Hematopoietic multipotent progenitor cell treated with erythropoietin and hydrocortisone succinate and interleukin-3 and kit ligand, for 6 days (in vitro differentiated cells): ENCODE measurements around the gene CATSPER4.
A peak's percentile ranks its signal among the peaks of the same experiment; 100 is the strongest.
"Not testable (repeated sequence)": the region's sequence is repeated elsewhere in the genome, so short reads cannot be mapped to it uniquely, and the experiment has no call there.

Experiments used
- DNase-seq: peaks from one replicate; pipeline ENCODE4 v3.0.0-alpha.2; 2015

The CATSPER4 gene

DNA sequence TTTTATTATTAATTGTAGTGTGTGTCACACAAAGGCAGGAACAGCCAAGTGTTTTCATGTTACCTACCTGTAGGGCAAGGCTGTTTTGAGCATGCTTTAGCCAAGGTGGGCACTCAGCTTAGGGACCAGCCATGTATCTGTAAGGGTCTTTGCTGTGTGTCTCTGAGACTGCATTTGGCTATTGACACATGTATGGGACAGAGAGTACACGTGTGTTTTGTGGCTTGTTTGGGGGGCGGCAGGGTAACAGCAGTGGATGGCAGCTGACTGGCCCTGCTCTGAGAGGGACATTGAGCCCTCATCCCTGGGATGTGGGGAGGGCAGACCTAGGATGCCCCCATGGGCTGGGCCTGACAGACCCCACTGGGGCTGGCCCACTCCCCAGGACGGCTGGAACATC, 6.9 kb downstream of the CATSPER4 start:
- no peak for DNase-seq

DNA sequence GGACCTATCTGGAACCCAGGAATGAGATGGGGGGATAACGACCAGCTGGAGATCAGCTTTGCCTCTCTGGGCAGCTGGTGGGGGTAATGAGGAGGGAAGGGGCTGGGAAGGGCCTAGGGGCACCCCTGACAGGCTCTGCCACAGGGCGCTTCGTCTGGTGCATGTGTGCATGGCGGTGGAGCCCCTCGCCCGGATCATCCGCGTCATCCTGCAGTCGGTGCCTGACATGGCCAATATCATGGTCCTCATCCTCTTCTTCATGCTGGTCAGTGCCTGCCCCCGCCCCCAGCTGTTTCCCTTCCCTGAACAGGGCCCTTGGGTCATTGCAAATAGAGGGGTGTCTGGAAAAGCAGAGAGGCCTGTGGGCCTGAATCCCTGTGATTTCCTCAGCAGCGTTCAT, 7.4 kb downstream of the CATSPER4 start:
- DNase-seq, result no peak

DNA sequence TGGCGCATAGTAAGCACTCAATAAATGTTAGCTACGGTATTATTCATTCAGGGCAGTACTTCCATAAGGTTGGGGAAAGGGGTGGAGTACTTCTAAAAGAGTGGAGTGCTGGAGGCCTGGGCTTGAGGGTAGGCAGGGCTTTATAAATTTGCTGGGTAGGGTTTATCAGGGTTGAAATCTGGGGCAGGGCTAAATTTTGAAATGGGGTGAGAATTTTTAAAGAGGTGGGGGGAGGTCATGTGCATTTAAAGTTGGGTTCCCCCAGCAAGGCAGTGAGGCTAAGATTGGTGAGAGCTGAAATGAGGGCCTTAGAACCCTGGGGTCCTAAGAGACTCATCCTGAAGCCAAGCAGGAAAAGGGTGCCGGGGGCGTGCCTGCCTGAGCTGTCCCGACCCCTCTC, 10.0 kb downstream of the CATSPER4 start:
- no peak for DNase-seq

DNA sequence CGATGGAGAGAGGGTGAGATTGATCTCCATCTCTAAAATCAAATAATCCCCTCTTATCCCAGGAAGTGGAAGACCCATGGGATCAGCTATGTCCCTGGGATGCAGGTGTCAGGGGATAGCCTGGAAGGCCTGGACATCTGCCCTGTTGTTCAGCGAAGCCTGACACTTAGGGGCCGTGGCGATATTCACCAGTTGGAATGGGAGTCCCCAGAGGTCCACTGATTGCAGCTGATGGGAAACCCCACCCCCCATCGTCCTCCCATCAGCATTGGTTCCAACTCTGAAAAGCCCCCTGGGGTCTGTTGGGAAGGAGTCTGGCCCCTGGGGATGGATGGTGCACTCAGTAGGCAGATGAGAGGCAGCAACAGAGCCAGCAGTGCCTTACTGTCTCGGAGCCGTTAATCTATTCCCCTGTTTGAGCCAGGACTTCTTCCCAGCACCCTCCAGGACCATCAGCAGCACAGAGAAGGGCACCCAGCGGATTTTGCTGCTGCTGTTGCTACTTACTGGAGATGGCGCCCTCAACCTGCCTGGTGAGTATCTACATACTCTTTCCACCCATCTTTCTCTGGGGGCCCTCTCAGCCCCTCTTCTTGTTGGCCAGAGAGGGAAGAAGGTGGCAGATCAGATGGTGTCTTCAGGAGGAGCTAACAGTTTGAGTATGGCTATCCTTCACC, 13.4 kb downstream of the CATSPER4 start:
- peak; percentile 39 for DNase-seq

DNA sequence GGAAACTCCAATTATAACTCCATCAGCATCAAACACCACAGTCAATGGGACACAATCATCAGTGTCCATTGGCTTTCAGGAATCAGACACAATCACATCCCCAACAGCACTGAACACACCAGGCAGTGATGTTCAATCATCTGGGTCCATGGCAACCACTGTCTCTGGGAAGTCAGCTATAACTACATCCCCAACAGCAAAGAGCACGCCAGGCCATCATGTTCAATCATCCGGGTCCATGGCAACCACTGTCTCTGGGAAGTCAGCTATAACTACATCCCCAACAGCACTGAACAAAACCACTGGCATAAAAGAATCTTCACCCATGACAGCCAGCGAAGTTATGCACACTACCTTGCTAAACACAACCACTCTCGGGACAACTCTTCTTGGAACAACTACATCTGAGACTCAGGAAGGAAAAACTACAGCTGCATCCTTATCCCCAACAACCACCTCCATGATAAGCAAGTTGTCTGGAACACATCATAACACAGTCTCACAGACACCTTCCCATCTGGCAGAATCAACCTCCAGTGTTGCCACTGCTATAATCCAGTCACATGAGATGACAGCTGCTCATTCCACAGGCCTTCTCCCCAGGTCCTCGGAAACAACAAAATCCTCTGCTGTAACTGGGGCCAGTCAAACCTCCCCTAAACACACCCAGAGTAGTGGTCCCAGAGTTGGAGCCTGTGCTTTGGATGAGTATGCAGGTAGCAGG, 19.9 kb downstream of the CATSPER4 start:
- no peak for DNase-seq

DNA sequence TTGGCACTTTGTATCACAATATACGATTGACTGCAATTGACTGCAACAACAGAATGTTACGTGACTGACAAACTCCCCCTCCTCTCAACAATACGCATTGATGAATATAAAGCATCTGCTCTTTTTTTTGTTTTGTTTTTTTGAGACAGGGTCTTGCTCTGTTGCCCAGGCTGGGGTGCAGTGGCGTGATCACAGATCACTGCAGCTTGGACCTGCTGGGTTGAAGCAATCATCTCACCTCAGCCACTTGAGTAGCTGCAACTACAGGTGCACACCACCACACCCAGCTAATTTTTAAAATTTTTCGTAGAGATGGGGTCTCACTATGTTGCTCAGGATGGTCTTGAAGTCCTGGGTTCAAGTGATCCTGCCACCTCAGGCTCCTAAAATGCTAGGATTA, 22.3 kb downstream of the CATSPER4 start:
- no peak for DNase-seq

DNA sequence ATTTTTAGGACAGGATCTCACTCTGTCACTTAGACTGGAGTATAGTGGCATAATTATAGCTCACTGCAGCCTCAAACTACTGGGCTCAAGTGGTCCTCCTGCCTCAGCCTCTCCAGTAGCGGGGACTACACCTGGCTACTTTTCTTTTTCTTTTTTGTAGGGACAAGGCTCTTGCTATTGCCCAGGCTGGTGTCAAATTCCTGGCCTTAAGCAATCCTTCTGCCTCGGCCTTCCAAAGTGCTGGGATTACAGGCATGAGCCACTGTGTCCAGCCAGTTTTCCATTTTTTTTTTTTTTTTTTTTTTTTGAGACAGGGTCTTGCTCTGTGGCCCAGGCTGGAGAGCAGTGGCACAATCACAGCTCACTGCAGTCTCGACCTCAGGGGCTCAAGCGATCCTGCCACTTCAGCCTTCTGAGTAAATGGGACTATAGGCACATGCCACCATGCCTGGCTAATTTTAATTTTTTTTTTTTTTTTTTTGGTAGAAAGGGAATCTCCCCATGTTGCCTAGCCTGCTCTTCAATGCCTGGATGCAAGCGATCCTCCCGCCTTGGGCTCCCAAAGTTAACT, 23.0 kb downstream of the CATSPER4 start:
- DNase-seq, result no peak

DNA sequence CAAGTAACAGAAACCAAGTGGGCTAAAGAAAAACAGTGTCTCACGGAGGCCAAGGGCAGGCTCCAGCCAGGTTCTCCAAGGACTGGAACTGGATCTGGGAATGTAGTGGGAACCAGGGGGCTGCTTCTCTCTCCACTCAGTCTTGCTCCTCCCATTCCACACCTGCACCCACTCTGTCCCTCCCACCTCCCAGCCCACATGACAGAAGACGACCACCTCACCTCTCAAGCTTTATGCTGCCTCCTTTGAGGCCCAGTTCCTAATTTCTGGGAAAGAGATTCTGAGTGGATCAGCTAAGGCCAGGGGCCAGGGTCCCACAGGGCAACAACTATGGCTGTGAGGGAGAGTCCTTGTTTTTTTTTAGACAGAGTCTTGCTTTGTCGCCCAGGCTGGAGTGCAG, 24.8 kb downstream of the CATSPER4 start:
- no peak for DNase-seq

DNA sequence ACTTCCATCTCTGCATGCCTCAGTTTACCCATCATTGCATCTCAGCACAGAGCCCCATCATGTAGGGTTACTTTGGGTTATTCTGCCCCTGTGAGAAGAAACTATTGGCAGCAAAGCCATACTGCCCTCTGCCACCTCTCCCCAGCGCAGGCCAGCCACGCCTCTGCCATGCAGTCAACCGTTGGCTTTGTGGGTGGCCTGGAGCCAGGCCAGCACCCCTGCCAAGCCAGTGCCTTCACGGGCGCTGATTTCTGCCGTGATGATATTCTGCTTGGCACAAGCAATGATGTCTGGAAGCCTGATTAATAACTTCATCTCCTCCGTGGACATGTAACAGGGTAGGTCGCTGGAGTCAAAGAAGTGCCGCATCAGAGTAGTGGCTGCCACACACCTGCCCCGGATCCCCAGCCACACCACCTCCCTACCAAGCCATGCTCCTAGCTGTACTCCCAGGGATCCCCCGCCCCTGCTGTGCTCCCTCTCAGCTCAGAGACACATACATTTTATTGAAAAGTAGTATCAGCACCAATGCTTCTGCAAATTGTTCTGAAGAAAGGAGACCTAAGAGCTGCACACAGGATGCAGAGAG, 28.6 kb downstream of the CATSPER4 start:
- peak; percentile 64 for DNase-seq

DNA sequence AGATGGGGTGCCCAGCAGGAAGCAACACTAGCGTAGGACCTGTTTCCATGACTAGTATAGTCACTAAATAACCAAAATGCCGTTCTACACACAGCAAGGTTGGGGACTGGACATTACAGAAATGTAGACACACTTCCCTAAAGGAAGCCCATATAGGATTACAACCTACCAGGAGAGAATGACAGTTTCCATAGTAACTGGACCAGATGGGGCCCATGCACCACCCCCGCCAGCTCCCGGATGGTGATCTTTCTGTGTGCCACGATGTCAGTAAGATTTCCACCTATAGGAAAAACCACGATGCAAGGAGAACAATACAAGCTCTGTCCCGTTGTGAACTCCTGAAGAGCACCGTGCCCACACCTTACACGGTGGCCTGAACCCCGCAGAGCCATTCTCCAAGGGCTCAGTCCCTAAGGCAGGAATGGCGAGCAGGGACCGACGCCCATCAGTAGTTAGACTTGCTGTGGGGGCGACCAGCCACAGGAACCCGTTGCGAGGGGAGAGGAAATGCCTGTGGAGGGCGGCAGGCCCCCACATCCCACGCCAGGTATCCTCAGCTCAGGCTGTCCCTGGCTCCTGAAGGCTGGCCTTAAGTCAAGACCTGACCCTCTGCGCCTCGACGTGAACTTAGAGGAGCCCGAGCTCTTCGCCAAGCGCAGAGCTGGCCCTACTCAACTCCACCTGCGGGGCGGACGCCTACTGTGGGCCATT, 30.0 kb downstream of the CATSPER4 start:
- DNase-seq, result no peak

DNA sequence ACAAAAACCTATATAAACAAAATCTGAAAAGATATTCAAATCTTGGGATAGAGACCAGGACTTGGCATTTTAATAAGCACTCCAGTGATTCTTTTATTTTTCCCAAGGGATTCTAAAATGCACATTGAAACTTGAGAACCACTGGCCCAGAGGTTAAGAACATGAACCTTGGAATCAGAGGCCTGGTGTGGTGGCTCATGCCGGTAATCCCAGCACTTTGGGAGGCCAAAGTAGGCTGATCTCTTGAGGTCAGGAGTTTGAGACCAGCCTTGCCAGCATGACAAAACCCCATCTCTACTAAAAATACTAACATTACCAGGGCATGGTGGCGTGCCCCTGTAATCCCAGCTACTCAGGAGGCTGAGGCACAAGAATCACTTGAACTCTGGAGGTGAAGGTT, 30.7 kb downstream of the CATSPER4 start:
- DNase-seq, result no peak

DNA sequence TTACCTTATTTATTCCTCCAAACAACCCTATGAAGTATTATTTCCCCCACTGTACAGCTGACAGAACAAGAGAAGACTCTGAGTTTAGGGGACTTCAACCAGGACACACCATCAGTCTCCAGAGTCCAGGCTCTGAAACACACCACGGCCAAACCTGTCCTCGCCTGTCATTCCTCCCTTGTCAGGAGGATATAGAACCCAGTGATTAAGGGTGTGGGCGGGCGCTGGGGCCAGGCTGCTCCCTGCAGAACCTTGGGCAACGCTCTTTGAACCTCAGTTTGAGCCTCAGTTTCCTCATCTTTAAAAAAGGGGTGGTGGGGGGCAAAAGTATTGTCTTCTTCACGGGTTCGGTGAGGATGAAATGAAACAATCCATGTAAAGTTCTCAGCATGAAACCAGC, 34.2 kb downstream of the CATSPER4 start:
- DNase-seq, result no peak

DNA sequence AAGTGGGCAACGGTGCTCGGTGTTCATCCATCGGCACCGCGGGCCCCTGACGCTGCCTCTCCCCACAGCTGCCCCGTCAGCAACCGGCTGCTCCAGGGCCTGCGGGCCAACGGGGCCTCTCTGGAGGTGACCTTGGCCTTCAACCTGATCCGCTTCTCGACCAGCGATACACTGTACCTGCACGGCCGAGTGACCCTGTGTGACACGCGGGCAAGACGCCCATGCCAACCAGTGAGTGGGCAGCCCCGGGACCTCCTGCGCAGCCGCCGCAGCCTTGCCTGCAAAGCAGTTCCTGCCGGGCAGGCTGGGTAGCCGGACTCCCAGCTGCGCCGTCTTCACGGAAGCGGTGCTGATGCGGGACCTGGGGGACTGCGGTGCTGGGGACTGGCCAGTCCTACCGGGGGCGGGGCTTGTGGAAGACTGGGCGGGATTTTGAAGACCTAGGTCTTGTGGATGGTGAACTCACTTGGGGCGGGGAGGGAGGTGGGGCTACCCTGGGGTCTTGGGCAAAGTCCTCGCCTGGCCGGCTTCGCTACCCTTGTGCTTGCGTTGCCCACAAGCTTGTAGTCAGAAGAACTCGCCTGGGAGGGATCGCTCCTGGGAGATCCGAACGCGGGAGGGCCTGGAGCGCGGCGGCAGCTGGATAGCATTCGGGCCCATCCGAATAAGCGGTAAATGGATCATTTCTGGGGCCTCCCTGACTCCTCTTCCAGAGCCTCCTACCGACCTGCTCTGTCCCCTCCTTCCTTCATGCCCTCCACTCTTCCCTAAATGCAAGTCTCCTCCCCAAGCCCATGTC, 34.8 kb downstream of the CATSPER4 start:
- peak; percentile 71 for DNase-seq

DNA sequence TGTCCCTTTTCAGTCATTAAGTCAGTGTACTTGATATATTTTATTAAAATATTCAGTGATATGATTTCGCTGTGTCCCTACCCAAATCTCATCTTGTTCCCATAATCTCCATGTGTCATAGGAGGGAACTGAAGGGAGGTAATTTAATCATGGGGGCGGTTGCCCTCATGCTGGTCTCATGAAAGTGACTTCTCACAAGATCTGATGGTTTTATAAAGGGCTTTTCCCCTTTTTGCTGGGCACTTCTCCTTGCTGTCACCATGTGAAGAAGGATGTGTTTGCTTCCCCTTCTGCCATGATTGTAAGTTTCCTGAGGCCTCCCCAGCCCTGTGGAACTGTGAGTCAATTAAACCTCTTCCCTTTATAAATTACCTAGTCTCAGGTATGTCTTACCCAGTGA, 40.3 kb downstream of the CATSPER4 start:
- DNase-seq, result not testable (repeated sequence)

DNA sequence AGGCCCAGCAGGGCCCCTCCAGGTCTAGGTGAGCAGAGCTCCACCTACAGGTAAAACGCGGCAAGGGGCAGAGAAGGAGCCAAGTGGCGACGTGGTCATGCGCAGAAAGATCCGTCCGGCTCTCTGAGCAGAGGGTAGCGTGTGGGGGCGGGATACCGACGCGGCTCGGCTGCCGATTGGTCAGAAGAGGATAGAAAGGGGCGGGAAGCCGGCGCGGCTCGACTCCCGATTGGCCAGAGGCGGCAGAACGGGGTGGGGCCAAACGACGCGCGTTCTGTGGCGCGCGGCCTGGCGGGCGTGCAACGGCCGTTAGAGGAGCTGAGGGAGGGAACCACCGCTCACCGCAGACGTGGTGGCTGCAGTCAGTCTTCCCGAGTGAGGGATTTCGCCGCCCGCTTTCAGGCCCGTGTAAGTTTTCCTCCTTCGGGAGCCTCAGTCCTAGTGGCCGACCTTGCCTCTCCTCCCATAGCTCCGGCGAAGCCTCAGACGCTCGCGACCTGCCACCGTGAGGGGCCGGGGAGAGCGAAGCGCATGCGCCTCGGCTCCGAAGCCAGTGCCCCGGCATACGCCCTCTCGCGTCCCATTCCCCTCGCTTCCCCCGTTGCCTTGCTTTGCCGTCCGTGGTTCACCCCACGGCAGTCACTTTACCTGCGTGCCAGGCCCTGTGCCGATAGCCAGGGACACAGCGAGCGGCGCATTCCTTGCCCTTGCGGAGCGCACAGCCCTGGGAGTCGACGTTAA, 43.7 kb downstream of the CATSPER4 start, which contains the start of gene CEP85:
TSS of gene CEP85 (plus strand) at position 298 of the 741 bp plus-strand sequence. CDS start 5,584 bp downstream, outside the sequence.
- DNase-seq, result peak; percentile 99

DNA sequence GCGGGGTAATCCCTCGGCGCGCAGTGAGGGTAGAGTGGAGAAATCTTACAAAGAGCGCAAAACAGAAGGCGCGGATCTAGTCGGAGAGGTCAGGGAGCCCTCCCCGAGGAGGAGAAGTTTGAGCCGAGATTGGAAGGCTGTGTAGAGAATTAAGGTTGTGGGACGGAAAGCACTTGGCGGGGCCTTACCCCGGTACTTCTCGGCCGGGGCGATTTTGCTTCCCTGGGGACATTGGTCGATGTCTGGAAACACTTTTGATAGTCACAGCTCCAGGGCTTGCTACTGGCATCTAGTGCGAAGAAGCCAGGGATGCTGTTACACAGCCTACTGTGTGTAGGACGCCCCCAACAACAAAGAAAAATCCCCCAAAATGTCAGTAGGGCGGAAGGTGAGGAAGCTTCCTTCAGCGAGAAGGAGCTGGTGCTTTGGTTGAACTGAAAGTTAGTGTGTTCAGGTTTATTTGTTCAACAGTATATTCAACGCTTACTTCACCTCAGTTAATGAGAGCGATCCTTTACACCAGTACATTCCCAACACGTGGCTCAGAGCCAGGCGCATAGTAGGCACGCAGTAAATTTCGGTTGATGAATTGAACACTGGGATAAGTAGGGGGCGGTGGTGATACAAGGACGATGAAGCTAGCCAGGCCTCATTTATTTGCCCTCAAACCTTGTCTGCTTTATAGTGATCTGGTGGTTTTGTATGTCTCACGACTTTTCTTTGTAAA, 44.4 kb downstream of the CATSPER4 start:
- peak; percentile 77 for DNase-seq

DNA sequence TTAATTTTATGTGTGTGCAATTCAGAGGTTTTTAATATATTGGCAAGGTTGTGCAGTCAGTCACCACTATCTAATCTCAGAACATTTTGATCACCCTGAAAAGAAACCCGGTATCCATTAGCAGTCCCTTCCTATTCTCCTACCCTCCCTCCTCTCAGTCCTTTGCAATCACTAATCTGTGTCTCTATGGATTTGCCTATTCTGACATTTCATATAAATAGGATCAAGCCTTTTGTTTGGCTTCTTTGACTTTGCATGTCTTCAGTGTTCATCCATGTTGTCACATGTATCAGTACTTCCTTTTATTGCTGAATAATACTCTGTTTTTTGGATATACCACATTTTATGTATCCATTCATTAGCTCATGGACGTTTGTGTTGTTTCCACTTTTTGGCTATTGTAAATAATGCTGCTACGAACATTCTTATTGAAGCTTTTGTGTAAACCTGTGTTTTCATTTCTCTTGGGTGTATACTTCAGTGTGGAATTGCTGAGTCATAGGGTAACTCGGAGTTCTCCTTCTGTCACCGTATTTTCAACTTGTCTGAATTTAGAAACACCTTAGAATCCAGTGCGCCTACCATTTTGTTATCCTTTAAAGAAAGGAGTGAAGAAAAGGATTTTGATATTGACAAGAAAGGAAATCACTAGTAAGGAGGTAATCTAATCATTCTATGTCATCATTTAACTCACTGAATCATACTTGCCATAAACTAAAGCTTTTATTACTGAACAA, 47.0 kb downstream of the CATSPER4 start:
- peak; percentile 75 for DNase-seq

DNA sequence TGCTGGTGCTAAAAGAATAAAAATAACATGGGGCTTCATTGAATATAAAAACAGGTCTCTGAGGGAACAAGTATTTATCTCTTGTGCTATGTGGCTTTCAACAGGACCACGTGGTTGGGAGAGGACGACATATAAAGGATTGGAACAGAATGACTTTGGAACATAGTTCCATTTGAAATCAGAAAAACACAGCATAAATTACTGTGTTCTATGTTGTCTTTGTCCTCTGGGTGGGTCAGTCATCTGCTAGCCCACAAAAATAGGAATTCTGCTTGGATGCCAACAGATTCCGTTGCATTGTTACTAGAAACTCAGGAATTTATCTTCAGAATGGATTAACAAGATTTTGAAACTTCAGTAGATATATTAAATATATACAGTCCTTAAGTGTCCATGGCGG, 49.5 kb downstream of the CATSPER4 start:
- no peak for DNase-seq
